Spleen (tissue), 7 donors: ENCODE data around the gene PCCA.

ENCODE experiments used
- CTCF ChIP-seq, 11 experiments: fragments of 200-600 bp in 7 of 11; fragments of 450-650 bp in 4 of 11; sonication (generic) in 4 of 11; IDR thresholded peaks in 8 of 11; conservative IDR thresholded peaks in 3 of 11; 1 replicate in 7 of 11; 2 replicates in 4 of 11; pipeline versions ENCODE4 v1.4.0 to v1.8.0; 2016 to 2021; ENCODE audit warnings: antibody characterized with exemption in 11 of 11, inconsistent platforms in 4 of 11, mild to moderate bottlenecking in 1 of 11
- POLR2A ChIP-seq, 3 donors: fragments of 450-650 bp; IDR thresholded peaks; one replicate each; pipeline ENCODE4 v1.5.1; 2017; ENCODE audit warnings: antibody characterized with exemption in 3 of 3, mild to moderate bottlenecking in 1 of 3
- POLR2AphosphoS5 ChIP-seq, 3 donors: sonication (generic); formaldehyde crosslinking; IDR thresholded peaks; one replicate each; pipeline ENCODE4 v1.5.1; 2017; ENCODE audit warnings: antibody characterized with exemption in 3 of 3
- donor health status: DM: no; HTN: no; CAD: no; lungs with moderate emphysema.
- donor health status: DM: no; HTN: no; CAD: no.
- donor health status: DM: no; HTN: no; CAD: no.

GRCh38 chr13:100381595-100382224 is 292.8 kb downstream of the PCCA start:
- no peak for TF ChIP-seq CTCF (IDR thresholded peaks at IDR 0.05 in 8 of 11, conservative IDR thresholded peaks at IDR 0.05 in 3 of 11)
- no peak for TF ChIP-seq POLR2A (IDR thresholded peaks at IDR 0.05)
- TF ChIP-seq POLR2AphosphoS5 (IDR thresholded peaks at IDR 0.05) = no peak
